ENCODE results near the gene HIKESHI. TPM values are rescaled to one million over a fixed set of nuclear protein-coding genes. Genes with fewer than 3 reads are reported as not detected.
A peak's percentile ranks its signal among the peaks of the same experiment; 100 is the strongest.
"Not testable (repeated sequence)": the region's sequence is repeated elsewhere in the genome, so short reads cannot be mapped to it uniquely, and the experiment has no call there.

Gene HIKESHI
- total RNA-seq, 2 donors from 2014 or later, result 39.0 to 41.2 TPM

DNA sequence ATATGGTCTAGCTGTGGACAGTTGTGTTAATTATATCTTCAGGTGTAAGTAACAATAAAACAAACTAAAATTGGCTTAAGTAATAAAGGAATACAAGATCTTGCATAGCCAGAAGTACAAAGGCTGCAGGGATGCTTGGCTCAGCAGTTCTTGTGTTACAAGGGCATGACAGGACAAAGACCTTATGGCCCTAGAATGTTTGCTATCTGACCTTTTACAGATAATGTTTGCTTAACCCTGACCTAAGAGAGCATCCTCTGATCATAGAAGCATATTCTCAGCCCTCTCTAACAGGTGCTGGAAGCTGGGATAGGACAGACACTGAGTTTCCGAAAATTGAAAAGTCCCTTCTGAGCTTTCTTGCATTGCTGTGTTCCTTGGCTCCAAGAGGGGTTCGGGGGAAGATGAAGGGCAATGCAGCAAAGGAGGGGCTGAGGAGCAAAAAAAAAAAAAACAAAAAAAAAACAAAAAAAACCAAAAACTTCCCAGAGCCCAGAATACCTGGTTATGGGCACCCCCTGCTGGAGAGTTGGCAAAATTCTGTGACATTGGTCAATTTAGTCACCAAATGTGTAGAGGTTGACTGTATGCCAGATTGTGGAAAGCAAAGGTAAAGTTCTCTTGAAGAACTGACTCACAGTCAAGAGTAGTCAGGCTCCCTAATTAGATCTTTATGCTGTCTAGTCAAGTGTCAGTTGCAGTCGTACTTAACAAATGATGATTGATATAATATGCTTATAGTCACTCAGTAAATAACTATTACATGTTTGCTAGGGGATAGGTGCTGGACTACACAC is 10.4 kb upstream of the HIKESHI start:
- intact Hi-C loops (cut with DNase I), result loop anchor here in 1 of 2 donors (5.0 to 10.0 kb wide), 2 partner anchors 349 to 437 kb away; partner anchors contain the start of gene CCDC83
- ATAC-seq (peak in 1 of 2 donors; percentile 17), DNase-seq (peak; percentile 37)

DNA sequence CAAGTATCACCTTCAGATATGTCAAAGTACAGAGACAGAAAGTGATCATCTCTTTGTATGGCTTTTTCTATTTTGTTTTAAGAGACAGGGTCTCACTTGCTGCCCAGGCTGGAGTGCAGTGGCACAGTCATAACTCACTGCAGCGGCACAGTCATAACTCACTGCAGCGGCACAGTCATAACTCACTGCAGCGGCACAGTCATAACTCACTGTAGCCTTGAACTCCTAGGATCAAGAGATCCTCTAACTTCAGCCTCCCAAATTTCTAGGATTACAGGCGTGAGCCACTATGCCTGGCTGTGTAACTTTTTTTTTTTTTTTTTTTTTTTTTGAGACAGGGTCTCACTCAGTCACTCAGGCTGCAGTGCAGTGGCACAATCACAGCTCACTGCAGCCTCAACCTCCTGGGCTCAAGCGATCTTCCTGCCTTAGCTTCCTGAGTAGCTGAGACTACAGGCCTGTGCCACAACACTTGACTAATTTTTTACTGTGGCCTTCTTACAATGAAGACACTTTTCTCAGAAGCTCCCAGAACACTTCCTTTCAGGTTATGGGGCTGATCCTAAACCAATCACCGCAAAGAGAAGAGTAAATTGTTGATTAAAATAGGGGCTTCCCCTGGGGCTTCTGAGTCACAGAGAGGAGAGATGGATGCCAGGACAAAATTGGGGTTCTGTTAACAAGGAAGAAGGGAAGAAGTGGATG is 9.0 kb upstream of the HIKESHI start:
- intact Hi-C loops (cut with DNase I), result loop anchor here in 1 of 2 donors (5.0 to 10.0 kb wide), 2 partner anchors 351 to 438 kb away; partner anchors contain the start of gene CCDC83
- ATAC-seq (no peak), DNase-seq (no peak)

DNA sequence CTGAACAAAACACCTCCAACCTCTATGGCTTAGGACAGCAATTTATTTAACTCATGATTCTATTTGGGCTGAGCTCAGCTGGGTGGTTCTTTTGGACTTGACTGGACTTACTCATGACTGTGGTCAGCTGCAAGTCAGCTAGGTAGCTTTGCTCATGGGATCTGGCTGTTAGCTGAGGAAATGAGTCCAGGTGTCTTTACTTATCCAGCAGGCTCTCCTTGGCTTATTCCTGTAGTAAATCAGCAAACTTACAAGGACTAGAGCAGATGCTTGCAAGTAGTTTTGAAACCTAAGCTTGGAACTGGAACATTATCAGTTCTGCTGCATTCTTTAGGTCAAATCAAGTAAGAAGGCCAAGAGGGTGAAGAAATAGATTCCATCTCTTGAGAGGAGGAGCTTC is 8.0 kb upstream of the HIKESHI start:
- ATAC-seq (no peak), DNase-seq (no peak)
- intact Hi-C loops (cut with DNase I), result loop anchor here in 1 of 2 donors (5.0 to 10.0 kb wide), 2 partner anchors 352 to 439 kb away; partner anchors contain the start of gene CCDC83

DNA sequence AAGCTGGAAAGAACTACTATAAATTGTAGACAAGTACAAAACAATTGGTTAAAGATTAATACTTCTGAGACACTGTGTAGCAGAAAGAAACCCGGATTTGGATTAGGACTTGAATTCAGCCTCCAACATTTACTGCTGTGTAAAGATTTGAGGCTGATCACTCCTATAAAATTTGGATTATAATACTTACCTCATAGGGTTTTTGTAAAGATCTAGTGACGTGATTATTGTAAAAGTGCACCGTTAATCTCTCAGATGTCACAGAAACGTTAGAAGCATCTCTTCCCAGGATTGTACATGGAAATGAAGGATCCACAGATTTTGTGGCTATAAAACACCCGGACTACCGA is 323 bp upstream of the HIKESHI start:
- no peak for ATAC-seq
- no peak for DNase-seq
- intact Hi-C loops (cut with DNase I), result no loop called here

DNA sequence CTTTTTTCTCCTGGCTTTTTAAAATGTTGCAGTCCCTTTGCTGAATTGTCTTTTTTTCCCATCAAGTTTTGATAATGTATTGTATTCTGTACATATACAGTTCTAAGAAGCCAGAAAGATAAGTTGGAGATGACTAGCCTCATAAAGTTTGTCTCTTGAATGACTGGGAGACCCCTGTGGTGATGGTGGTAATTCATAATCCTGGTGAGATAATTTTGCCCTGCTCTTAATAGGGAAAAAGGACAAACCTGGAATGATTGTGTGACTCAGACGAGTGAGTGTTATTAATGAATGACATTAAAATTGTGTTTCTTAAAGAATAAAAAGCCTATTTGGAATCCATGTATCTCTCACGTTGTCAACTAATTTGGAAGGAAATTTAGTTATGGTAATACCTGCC is 1.2 kb downstream of the HIKESHI start:
- no peak for ATAC-seq
- intact Hi-C loops (cut with DNase I), result no loop called here

DNA sequence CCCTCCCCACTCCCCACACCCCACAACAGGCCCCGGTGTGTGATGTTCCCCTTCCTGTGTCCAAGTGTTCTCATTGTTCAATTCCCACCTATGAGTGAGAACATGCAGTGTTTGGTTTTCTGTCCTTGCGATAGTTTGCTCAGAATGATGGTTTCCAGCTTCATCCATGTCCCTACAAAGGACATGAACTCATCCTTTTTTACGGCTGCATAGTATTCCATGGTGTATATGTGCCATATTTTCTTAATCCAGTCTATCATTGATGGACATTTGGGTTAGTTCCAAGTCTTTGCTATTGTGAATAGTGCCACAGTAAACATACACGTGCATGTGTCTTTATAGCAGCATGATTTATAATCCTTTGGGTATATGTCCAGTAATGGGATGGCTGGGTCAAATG is 6.7 kb downstream of the HIKESHI start:
- DNase-seq; intact Hi-C loops (cut with DNase I); ATAC-seq: not testable (repeated sequence)

More for the DNA sequence above, 1.2 kb downstream of the HIKESHI start:
- no peak for DNase-seq

DNA sequence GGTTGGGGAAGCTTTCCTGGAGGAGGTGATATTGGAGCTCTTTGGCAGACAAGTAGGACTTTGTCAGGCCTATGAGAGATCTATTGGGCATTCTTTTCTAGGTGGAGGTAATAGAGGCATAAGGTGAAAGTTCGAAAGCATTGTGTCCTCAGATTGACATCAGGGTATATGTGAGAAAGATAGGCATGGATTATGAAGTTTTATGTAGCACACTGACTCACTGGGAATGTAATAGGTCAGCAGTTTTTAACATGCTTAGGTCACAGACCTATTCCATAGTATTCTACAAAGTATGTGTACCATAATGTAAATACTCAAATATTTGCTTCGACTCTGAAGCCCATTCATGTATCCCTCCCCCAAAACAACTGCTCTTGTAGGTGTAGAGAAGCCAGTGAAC is 11.8 kb downstream of the HIKESHI start:
- DNase-seq (no peak), ATAC-seq (no peak)
- intact Hi-C loops (cut with DNase I), result no loop called here

DNA sequence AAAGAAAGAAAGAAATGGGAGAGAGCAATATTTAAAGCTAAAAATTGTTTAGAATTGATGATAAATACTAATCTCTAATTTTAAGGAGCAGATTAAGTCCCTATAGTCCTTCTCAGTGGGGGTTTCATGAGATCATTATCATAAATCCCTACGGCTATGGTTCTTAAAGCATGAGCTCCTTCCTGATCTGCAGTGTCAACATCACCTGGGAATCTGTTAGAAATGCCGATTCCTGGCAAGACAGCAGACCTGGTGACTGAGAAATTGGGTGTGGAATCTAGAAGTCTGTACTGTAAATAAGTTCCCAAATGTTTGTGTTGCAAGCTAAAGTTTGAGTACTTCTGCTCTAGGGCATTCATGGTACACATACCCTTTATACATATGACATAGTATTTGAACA is 12.6 kb downstream of the HIKESHI start:
- intact Hi-C loops (cut with DNase I), result no loop called here
- no peak for DNase-seq
- ATAC-seq, result no peak

DNA sequence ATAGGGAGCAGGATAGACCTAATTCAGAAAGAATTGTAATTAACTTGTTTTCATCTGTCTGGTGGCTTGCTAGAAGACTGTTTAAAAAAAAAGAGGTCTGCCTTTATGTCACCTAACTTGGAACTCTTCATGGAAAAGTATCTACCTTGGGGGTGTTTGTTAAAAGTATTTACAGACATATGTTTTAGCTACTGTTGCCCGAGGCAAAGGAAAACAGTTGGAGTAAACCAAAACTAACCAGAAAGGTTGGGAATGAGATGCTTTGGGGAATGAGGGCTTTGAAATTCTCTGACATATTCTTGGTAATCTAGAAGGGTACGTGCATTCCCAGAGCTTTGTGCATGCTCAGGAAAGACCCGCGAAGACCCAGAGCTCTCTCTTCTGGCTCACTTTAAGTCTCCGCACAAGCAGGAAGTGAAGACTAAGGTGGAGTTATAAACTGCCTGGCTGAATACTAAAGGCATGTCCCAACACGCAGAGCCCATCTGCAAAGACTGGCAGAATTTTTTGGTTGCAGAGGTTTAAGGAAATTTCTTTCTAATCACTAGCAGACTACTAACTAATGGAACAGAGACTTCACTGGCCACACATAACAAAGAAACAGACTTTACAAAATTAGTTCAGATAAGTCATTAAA is 33.2 kb downstream of the HIKESHI start:
- ATAC-seq (no peak), DNase-seq (no peak)
- intact Hi-C loops (cut with DNase I), result no loop called here

DNA sequence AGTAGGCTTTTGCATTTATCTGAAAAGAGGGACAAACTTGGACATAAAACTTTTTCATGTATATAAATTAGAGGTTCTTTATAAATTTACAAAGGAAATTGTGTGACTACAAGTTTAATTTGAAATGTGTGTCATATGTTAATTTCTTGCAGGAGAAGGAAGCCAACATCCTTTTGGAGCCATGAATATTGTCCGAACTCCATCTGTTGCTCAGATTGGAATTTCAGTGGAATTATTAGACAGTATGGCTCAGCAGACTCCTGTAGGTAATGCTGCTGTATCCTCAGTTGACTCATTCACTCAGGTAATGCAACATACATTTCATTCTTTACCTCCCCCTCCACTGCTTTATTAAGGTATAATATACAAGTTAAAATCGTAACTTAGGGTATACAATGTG is 35.2 kb downstream of the HIKESHI start:
- intact Hi-C loops (cut with DNase I), result no loop called here
- ATAC-seq, result no peak

DNA sequence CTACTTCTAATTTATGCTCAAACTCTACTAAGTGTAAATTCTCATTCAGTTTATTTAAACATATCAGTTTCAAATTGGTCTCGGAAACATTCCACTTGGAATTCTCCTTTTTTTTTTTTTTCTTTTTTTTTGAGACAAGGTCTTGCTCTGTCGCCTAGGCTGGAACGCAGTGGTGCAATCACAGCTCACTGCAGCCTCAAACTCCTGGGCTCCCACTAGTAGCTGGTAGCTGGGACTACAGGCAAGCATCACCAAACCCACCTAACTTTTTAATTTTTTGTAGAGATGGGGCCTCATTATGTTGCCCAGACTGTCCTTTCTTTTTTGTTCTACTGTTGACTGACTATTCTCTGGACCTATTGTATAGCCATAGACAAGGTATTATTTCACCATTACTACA is 39.3 kb downstream of the HIKESHI start:
- DNase-seq (no peak), ATAC-seq (no peak)
- intact Hi-C loops (cut with DNase I), result no loop called here

More for the DNA sequence above, 35.2 kb downstream of the HIKESHI start:
- no peak for DNase-seq

DNA sequence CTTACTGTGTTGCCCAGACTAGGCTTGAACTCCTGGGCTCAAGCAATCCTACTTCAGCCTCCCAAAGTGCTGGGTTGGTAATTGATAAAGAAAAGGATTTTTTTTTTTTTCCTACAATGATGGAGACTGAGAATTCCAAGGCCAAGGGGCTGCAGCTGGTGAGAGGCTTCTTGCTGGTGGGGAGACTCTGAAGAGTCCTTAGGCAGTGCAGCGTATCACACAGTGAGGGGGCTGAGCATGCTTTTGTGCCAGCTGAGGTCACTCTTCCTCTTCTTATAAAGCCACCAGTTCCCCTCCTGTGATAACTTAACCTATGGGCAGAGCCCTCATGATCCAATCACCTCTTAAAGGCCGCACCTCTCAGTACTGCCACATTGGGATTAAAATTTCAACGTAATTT is 44.5 kb downstream of the HIKESHI start:
- intact Hi-C loops (cut with DNase I), result no loop called here
- DNase-seq (no peak), ATAC-seq (no peak)

DNA sequence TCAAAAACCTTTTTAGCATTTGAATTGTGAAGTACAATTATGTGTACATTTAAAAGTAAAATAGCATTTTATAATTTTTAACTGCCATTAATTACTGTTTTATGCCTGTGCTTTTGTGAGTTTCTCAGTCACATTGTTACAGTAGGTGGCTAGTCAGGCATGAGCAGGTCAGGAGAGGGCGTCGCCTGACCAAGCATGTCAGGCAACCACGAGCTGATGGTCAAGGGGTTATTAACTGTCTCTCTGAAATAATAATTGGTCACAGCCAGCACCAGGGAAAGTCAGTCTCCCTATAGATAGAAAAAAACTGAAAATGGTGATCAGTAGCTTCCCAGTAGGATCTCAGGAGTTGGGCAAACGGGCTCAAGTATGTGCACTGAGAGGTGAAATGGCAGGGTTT is 53.2 kb downstream of the HIKESHI start:
- ATAC-seq (no peak), DNase-seq (no peak)
- intact Hi-C loops (cut with DNase I), result no loop called here

DNA sequence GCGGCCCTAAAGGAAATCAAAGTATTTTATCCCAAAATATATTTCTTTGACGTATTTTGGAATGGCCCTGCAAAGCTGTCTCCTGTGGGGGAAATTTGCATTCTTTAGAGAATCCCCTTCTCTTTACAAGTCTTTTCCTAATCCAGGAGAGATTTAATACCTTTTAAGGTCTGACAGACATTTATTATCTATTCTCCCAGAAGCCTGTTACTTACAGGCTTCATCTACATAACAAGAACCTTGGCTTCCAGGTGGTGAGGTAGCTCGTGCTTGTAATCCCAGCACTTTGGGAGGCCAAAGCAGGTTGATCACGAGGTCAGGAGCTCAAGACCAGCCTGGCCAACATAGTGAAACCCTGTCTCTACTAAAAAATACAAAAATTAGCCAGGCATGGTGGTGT is 55.4 kb downstream of the HIKESHI start:
- ATAC-seq; intact Hi-C loops (cut with DNase I); DNase-seq: not testable (repeated sequence)

DNA sequence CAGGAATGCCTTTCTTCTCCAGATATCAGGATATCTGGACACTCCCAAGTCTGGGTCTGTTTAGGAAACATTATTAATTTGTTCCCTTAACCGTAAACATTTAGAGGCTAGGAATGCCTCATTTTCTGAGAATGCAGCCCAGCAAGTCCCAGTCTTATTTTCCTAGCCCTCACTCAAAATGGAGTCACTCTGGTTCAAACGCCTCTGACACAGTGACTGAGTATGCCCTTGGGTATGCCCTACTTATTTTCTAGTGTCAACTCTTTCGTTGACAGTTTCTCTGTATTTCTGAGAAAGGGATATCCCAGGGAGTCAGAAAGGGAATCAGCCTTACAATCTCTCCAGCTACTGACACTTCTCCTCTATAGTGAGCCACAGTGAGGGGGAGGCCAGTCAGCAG is 56.7 kb downstream of the HIKESHI start:
- DNase-seq (no peak), ATAC-seq (no peak)
- intact Hi-C loops (cut with DNase I), result no loop called here

DNA sequence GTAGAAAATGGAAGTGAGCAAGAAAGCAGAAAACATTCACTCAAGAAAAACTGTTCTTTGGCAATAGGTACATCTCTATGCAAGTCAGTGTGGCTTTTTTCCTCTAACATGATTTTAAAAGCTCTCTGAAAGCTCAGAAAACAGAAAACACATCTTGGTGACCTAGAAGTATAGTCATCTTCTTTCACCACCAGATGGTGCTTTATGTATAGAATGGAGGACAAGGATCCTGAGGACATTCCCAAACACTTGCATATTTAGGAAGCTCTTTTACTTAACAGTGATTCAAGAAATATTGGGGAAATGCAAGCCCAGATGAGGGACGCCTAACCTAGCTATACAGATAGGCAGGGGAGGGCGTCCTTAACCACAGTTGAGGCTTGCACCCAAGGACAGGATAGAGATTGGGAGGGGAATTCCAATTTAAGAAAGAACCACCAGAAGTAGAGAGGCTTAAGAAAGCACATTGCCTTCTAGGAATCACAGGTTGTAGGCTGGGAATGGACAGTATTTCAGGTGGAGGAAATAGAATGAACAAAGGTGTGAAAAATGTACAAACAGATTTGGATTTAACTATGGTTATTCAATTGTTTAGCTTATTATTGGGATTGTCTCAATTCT is 58.8 kb downstream of the HIKESHI start:
- no peak for ATAC-seq
- intact Hi-C loops (cut with DNase I), result no loop called here
- DNase-seq, result no peak

DNA sequence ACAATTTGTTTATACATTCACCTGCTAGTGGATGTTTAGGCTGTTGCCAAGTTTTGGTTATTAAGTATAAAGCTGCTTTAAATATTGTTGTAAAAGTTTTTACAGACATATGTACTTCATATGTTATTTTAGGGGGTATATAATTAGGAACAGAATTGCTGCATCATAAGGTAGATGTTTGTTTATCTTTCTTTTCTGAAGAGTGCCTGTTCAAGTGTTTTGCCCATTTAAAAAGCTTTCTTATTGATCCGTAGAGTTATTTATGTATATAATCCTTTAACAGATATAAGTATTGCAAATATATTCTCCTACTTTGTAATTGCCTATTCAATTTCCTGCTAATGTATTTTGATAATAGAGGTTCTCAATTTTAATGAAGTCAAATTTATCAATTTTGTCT is 61.4 kb downstream of the HIKESHI start:
- DNase-seq (no peak), ATAC-seq (no peak)
- intact Hi-C loops (cut with DNase I), result no loop called here

DNA sequence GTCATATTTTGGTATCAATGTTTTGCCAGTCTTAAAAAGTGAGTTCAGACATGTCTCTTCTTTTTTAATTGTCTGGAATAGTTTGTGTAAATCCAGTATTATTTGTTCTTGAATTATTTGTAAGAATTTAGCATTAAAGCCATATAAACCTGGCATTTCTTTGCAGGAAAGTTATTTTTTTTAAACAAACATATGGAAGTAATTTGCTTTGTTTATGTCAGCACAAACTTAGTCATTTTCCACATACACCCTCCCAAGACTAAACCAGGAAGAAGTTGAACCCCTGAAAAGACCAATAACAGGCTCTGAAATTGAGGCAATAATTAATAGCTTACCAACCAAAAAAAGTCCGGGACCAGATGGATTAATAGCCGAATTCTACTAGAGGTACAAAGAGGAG is 63.5 kb downstream of the HIKESHI start:
- intact Hi-C loops (cut with DNase I), result no loop called here
- ATAC-seq (no peak), DNase-seq (no peak)

DNA sequence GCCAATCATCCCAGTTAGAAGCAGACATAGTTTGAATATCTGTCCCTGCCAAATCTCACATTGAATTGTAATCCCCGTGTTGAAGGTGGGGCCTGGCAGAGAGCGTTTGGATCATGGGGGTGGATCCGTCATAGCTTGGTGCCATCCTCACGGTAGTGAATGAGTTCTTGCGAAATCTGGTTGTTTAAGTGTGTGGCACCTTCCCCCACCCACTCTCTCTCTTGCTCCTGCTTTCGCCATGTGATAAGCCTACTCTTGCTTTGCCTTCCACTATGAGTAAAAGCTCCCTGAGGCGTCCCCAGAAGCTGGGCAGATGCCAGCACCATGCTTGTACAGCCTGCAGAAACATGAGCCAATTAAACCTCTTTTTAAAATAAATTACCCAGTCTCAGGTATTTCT is 67.6 kb downstream of the HIKESHI start:
- ATAC-seq (no peak), DNase-seq (no peak)
- intact Hi-C loops (cut with DNase I), result no loop called here

DNA sequence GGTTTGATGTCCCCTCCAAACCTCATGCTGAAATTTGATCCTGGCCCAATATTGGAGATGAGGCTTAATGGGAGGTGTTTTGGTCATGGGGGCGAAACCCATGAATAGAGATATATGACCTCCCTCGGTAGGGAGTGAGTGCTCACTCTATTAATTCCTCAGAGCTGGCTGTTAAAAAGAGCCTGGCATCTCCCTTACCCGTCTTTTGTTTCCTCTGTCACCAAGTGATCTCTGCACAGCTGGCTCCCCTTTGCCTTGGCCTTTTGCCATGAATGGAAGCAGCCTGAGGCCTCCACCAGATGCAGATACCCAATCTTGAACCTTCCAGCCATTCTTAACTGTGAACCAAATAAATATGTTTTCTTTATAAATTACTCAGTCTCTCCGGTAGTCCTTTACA is 68.1 kb downstream of the HIKESHI start:
- intact Hi-C loops (cut with DNase I), result no loop called here
- ATAC-seq, result no peak

More for the DNA sequence above, 68.1 kb downstream of the HIKESHI start:
- no peak for DNase-seq

All from left cardiac atrium (tissue), 4 donors.